GM15510 (cell line): ENCODE results near the gene CCDC40.

ENCODE experiments used
- POLR2A ChIP-seq: IDR thresholded peaks from 3 replicates; pipeline ENCODE4 v1.6.1; 2011; ENCODE audit warnings: borderline replicate concordance; ENCODE audit not compliant: insufficient read length; ENCODE audit errors: extremely low read depth

CCDC40 gene

GRCh38 chr17:80096561-80097021, 60.1 kb downstream of the CCDC40 start:
- no peak for TF ChIP-seq POLR2A

- no peak for TF ChIP-seq POLR2A
Measured at GRCh38 chr17:80097127-80097621, 60.7 kb downstream of the CCDC40 start.

- no peak for TF ChIP-seq POLR2A
Measured at GRCh38 chr17:80097844-80098691, 61.6 kb downstream of the CCDC40 start.

GRCh38 chr17:80099291-80100034, 63.0 kb downstream of the CCDC40 start:
- no peak for TF ChIP-seq POLR2A

GRCh38 chr17:80100035-80100323, 63.5 kb downstream of the CCDC40 start:
- TF ChIP-seq POLR2A = no peak

GRCh38 chr17:80101011-80101945, 64.8 kb downstream of the CCDC40 start, which contains the start of gene GAA:
Gene GAA, plus strand, starts transcription at chr17:80101581. Its CDS starts 3,006 bp downstream, at chr17:80104587.
- TF ChIP-seq POLR2A = peak; percentile 88

- TF ChIP-seq POLR2A = no peak
Measured at GRCh38 chr17:80101946-80102663, 65.7 kb downstream of the CCDC40 start.

- TF ChIP-seq POLR2A = no peak
Measured at GRCh38 chr17:80102664-80103448, 66.4 kb downstream of the CCDC40 start.

GRCh38 chr17:80103449-80104085, 67.1 kb downstream of the CCDC40 start:
- no peak for TF ChIP-seq POLR2A

GRCh38 chr17:80104321-80104955, 68.0 kb downstream of the CCDC40 start:
- no peak for TF ChIP-seq POLR2A

- no peak for TF ChIP-seq POLR2A
Measured at GRCh38 chr17:80104956-80105375, 68.5 kb downstream of the CCDC40 start.

- TF ChIP-seq POLR2A = no peak
Measured at GRCh38 chr17:80105762-80106161, 69.3 kb downstream of the CCDC40 start.
